Measurements from ENCODE around the gene STXBP1. TPM values are rescaled to one million over a fixed set of nuclear protein-coding genes. Genes with fewer than 3 reads are reported as not detected.

Gene STXBP1
- total and polyA plus RNA-seq, 2 experiments from 2014 or later: 27.0 to 95.5 TPM

DNA sequence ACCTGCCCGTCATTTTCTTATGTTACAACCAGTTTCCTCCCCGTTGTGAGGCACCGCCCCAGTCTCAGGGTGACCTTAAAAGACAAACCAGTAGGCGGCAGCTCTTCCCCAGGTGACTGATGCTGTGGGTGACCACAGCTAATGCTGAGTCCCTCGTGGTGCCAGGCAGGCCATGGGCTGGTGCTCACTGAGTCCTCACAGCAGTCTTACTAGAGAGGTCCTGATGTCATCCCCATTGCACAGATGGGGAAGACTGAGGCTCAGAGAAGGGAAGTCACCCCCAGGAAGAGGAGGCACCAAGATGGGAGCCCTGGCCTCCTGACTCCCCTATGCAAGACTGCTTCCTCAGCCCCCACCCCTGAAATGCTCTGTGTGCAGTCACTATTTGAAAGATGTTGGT lies 95.7 kb downstream of the STXBP1 start:
- Histone ChIP-seq H3K4me1 (ENCODE audit: low read depth) (peaks cover 5% of the 10 kb centered on the region), H3K36me3 (no peaks in the 10 kb centered on the region), H3K4me3 (no peak overlapping the region), H3K27ac (no peak overlapping the region), H3K27me3 (no peaks in the 10 kb centered on the region), H3K9me3 (ENCODE audit: low read depth) (no peaks in the 10 kb centered on the region)
- TF ChIP-seq, protein P1, sequence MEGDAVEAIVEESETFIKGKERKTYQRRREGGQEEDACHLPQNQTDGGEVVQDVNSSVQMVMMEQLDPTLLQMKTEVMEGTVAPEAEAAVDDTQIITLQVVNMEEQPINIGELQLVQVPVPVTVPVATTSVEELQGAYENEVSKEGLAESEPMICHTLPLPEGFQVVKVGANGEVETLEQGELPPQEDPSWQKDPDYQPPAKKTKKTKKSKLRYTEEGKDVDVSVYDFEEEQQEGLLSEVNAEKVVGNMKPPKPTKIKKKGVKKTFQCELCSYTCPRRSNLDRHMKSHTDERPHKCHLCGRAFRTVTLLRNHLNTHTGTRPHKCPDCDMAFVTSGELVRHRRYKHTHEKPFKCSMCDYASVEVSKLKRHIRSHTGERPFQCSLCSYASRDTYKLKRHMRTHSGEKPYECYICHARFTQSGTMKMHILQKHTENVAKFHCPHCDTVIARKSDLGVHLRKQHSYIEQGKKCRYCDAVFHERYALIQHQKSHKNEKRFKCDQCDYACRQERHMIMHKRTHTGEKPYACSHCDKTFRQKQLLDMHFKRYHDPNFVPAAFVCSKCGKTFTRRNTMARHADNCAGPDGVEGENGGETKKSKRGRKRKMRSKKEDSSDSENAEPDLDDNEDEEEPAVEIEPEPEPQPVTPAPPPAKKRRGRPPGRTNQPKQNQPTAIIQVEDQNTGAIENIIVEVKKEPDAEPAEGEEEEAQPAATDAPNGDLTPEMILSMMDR (IDR thresholded peaks at IDR 0.05; ENCODE audit: low read depth, low read length): no peak
- DNase-seq (ENCODE audit: low read depth in 1 of 2, low spot score in 1 of 2): no peak

- TF ChIP-seq, protein P1 (IDR thresholded peaks at IDR 0.05; ENCODE audit: low read depth, low read length): no peak
- Histone ChIP-seq H3K9me3 (ENCODE audit: low read depth) (no peaks in the 10 kb centered on the region), H3K4me1 (ENCODE audit: low read depth) (peaks cover 5% of the 10 kb centered on the region), H3K27ac (no peak overlapping the region), H3K36me3 (no peaks in the 10 kb centered on the region), H3K4me3 (no peak overlapping the region), H3K27me3 (no peaks in the 10 kb centered on the region)
- no peak for DNase-seq (ENCODE audit: low read depth in 1 of 2, low spot score in 1 of 2)
Measured at GRCh38 chr9:127708952-127709587, 97.0 kb downstream of the STXBP1 start.

DNA sequence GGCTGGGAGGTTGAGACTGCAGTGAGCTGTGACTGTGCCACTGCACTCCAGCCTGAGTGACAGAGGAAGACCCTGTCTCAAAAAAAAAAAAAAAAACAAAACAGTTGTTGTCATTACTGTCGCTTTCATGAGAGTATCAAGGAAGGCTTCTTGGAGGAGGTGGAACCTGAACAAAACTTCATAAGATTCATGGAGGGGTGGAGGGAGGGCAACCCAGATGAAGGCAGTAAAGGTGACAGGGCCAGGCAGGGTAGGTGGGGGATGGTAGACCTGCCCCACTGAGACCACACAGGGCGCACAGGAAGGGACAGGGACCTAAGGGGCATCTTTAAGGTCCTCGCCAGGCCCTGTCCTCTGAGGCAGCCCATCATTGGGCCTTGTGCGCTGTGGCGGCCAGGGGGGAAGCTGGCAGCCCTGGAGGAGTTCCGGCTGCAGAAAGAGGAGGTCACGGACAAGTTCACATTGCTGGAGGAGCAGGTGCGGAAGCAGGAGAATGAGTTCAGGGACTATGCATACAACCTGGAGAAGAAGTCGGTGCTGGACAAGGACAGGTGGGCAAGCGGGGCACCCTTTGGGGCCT lies 98.2 kb downstream of the STXBP1 start:
- Histone ChIP-seq H3K4me1 (ENCODE audit: low read depth) (peaks cover 5% of the 10 kb centered on the region), H3K27me3 (no peaks in the 10 kb centered on the region), H3K4me3 (no peak overlapping the region), H3K27ac (no peak overlapping the region), H3K36me3 (no peaks in the 10 kb centered on the region), H3K9me3 (ENCODE audit: low read depth) (no peaks in the 10 kb centered on the region)
- TF ChIP-seq, protein P1 (IDR thresholded peaks at IDR 0.05; ENCODE audit: low read depth, low read length): no peak
- no peak for DNase-seq (ENCODE audit: low read depth in 1 of 2, low spot score in 1 of 2)

- no peak overlapping the region for H3K4me3 ChIP-seq
Measured at GRCh38 chr9:127711226-127711701, 99.2 kb downstream of the STXBP1 start.

DNA sequence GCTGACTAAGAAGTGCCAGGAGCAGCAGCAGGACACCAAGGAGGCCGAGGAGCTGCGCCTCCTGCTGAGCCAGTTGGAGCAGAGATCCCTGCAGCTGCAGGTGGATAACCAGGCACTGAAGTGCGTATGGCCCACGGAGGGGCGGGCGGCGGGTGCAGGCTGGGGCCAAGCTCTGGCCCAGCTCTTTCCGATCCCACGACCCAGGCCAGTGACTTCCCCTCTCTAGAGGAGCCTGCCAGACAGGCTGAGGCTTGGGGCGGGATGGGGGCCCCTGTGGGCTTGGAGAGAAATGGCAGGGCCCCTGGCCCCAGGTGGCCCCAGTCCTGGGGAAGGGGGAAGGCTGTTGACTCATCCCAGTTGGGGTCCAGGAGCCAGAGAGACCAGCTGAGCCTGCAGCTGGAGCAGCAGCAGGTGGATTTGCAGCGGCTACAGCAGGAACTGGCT lies 99.8 kb downstream of the STXBP1 start:
- H3K4me1 ChIP-seq (ENCODE audit: low read depth): peaks cover 9% of the 10 kb centered on the region
- no peaks in the 10 kb centered on the region for H3K27me3 ChIP-seq
- H3K27ac ChIP-seq: no peak overlapping the region
- no peak overlapping the region for H3K4me3 ChIP-seq
- TF ChIP-seq, protein P1 (IDR thresholded peaks at IDR 0.05; ENCODE audit: low read depth, low read length): no peak
- no peaks in the 10 kb centered on the region for H3K36me3 ChIP-seq
- no peak for DNase-seq (ENCODE audit: low read depth in 1 of 2, low spot score in 1 of 2)
- H3K9me3 ChIP-seq (ENCODE audit: low read depth): no peaks in the 10 kb centered on the region

More at GRCh38 chr9:127711226-127711701, 99.2 kb downstream of the STXBP1 start:
- Histone ChIP-seq H3K4me1 (ENCODE audit: low read depth) (peaks cover 9% of the 10 kb centered on the region), H3K9me3 (ENCODE audit: low read depth) (no peaks in the 10 kb centered on the region), H3K36me3 (no peaks in the 10 kb centered on the region), H3K27ac (no peak overlapping the region), H3K27me3 (no peaks in the 10 kb centered on the region)
- TF ChIP-seq, protein P1 (IDR thresholded peaks at IDR 0.05; ENCODE audit: low read depth, low read length): no peak
- DNase-seq (ENCODE audit: low read depth in 1 of 2, low spot score in 1 of 2): no peak
